ENCODE results near the gene FOXF1. TPM values are rescaled to one million over a fixed set of nuclear protein-coding genes. Genes with fewer than 3 reads are reported as not detected.

FOXF1 gene
- total and polyA plus RNA-seq, 9 of the 15 experiments (the other 6 are each of a cell fraction or from before 2014, with no cell fraction given), result 0.04 TPM; not detected in 8

- no peak for TF ChIP-seq HBP1 (CRISPR knock-in tag; IDR thresholded peaks at IDR 0.05)
Observed at GRCh38 chr16:86498671-86499439, 11.5 kb upstream of the FOXF1 start (continued).

DNA sequence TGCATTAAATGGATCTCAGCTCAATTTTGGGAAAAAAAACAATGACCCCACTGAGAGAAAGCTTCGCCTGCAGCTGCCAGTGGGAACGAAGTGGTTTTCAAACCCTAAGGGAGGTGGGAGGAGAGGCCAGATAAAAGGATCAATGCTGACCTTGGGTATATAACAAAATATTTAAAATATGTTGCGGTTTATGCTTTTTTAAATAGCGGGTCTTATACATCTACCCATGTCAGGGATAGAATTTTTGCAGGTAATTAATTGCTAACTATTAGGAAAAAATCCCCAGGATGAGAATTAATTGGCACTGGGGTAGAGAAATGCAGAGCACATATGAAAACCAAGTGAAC lies 10.9 kb upstream of the FOXF1 start:
- H3K27me3 ChIP-seq (ENCODE audit: control insufficient read depth in 2 of 2, insufficient read depth in 2 of 2, low read length in 2 of 2), result peaks cover 47 to 79% of the 10 kb centered on the region in 2 experiments
- H3K9me3 ChIP-seq (replicated peaks; ENCODE audit: control insufficient read depth, insufficient read depth, low read depth, low read length), result no peaks in the 10 kb centered on the region
- TF ChIP-seq EWSR1 (IDR thresholded peaks at IDR 0.05; ENCODE audit: borderline replicate concordance, low read depth, partially characterized antibody) (no peak), U2AF1 (optimal IDR thresholded peaks at IDR 0.05; ENCODE audit: low read depth, low read length) (no peak), SNRNP70 (optimal IDR thresholded peaks at IDR 0.05; ENCODE audit: low read depth, low read length) (no peak), PPARD (CRISPR knock-in tag; IDR thresholded peaks at IDR 0.05) (no peak), ZNF253 (CRISPR knock-in tag; conservative IDR thresholded peaks at IDR 0.05) (no peak), TSC22D4 (tag; IDR thresholded peaks at IDR 0.05) (no peak)
- TF ChIP-seq, protein P1, sequence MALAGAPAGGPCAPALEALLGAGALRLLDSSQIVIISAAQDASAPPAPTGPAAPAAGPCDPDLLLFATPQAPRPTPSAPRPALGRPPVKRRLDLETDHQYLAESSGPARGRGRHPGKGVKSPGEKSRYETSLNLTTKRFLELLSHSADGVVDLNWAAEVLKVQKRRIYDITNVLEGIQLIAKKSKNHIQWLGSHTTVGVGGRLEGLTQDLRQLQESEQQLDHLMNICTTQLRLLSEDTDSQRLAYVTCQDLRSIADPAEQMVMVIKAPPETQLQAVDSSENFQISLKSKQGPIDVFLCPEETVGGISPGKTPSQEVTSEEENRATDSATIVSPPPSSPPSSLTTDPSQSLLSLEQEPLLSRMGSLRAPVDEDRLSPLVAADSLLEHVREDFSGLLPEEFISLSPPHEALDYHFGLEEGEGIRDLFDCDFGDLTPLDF (CRISPR knock-in tag; IDR thresholded peaks at IDR 0.05), result no peak
- no peak overlapping the region for H3K9ac ChIP-seq (ENCODE audit: insufficient read depth in 1 of 2, low read depth in 2 of 2, low read length in 2 of 2)
- ChIA-PET POLR2A (interaction anchor here (0.7 to 1.1 kb wide), 3 partner anchors 17 to 463 kb away, joined by 3 read pairs; no protein-coding TSS in a partner anchor), CTCF (ENCODE audit: low intra/inter-chr PET ratio) (no interaction called here)
- H4K20me1 ChIP-seq (replicated peaks; ENCODE audit: control insufficient read depth, insufficient read depth, low read length), result peaks cover 10% of the 10 kb centered on the region; the same call in 1 of the 2 replicates
- intact Hi-C loops (cut with micrococcal nuclease) (no loop called here), in situ Hi-C loops (cut with MboI) (no loop called here)
- H2AFZ ChIP-seq (ENCODE audit: low read depth, low read length), result no peak overlapping the region
- no peaks in the 10 kb centered on the region for H3K36me3 ChIP-seq (ENCODE audit: control insufficient read depth, insufficient read depth, low read length)
- no peak for DNase-seq (ENCODE audit: extremely low read depth in 1 of 4, low spot score in 3 of 4)
- peaks cover 0 to 3% of the 10 kb centered on the region in 2 experiments; a peak in 2 of 5 replicates for H3K4me1 ChIP-seq (replicated peaks in 1 of 2; ENCODE audit: control insufficient read depth in 2 of 2, insufficient read depth in 2 of 2, low read length in 2 of 2)
- no peak for ATAC-seq
- no peak overlapping the region for H3K4me2 ChIP-seq (ENCODE audit: insufficient read depth, low read length)
- WGBS (ENCODE audit: insufficient coverage, low coverage, missing lambda C conversion rate), result 6% methylated on average over 4 of the region's 4 CpGs
- no peak for FAIRE-seq
- H3K9me1 ChIP-seq (ENCODE audit: control insufficient read depth, insufficient read depth, low read length), result no peaks in the 10 kb centered on the region
- H3K79me2 ChIP-seq (ENCODE audit: control insufficient read depth, insufficient read depth, low read length), result no peaks in the 10 kb centered on the region
- no peak overlapping the region for H3K27ac ChIP-seq (ENCODE audit: extremely low read depth, low read depth, low read length)
- BruUV-seq (replicated peaks), result no TSS peak
- no peak overlapping the region for H3K4me3 ChIP-seq

All from K562 (cell line).